ENCODE measurements around the gene ANKMY1. TPM values are rescaled to one million over a fixed set of nuclear protein-coding genes. Genes with fewer than 3 reads are reported as not detected.

Gene ANKMY1
- total RNA-seq, 1 donor from 2014 or later, result 28.5 TPM

DNA sequence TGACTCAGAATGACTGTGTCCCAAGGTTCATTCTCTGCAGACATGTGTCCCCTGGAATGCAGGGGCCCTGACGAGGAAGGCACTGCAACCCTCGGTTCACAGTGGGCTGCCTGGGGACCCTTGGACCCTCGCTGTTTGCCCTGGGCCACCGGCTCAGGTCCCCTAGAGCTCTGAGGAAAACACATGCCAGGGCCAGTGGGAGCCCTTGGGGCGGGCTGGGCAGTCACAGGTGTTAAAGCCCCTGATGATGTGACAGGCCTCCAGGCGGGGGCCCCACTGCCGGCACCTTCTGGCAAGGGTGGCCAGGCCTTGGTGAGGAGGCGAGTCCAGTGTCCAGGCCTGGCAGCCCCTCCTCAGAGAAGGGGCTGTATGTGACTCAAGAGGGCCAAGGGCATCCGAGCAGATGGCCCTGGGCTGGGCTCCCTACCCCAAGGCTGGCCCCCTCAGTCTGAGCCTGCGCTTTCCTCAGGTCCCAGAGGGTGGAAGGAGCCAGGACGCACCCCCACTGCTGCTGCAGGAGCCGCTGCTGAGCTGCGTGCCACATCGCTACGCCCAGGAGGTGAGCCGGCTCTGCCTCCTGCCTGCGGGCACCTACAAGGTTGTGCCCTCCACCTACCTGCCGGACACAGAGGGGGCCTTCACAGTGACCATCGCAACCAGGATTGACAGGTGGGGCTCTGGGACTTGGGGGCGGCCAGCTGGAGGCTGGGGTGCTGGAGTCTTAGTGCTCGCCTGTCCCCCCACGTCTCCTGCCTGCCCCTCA, 39.8 kb upstream of the ANKMY1 start:
- no peaks in the 10 kb centered on the region for H3K27me3 Mint-ChIP-seq (ENCODE audit: unreplicated experiment)
- H3K4me3 Mint-ChIP-seq (ENCODE audit: unreplicated experiment), result no peak overlapping the region
- DNase-seq (ENCODE audit: extremely low spot score, unreplicated experiment), result no peak
- TF ChIP-seq, protein P1, sequence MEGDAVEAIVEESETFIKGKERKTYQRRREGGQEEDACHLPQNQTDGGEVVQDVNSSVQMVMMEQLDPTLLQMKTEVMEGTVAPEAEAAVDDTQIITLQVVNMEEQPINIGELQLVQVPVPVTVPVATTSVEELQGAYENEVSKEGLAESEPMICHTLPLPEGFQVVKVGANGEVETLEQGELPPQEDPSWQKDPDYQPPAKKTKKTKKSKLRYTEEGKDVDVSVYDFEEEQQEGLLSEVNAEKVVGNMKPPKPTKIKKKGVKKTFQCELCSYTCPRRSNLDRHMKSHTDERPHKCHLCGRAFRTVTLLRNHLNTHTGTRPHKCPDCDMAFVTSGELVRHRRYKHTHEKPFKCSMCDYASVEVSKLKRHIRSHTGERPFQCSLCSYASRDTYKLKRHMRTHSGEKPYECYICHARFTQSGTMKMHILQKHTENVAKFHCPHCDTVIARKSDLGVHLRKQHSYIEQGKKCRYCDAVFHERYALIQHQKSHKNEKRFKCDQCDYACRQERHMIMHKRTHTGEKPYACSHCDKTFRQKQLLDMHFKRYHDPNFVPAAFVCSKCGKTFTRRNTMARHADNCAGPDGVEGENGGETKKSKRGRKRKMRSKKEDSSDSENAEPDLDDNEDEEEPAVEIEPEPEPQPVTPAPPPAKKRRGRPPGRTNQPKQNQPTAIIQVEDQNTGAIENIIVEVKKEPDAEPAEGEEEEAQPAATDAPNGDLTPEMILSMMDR (IDR thresholded peaks at IDR 0.05), result no peak
- no peaks in the 10 kb centered on the region for H3K36me3 Mint-ChIP-seq (ENCODE audit: unreplicated experiment)
- H3K27ac Mint-ChIP-seq (ENCODE audit: unreplicated experiment), result no peak overlapping the region
- H3K4me1 Mint-ChIP-seq (ENCODE audit: unreplicated experiment), result no peaks in the 10 kb centered on the region
- no peaks in the 10 kb centered on the region for H3K9me3 Mint-ChIP-seq (ENCODE audit: unreplicated experiment)

DNA sequence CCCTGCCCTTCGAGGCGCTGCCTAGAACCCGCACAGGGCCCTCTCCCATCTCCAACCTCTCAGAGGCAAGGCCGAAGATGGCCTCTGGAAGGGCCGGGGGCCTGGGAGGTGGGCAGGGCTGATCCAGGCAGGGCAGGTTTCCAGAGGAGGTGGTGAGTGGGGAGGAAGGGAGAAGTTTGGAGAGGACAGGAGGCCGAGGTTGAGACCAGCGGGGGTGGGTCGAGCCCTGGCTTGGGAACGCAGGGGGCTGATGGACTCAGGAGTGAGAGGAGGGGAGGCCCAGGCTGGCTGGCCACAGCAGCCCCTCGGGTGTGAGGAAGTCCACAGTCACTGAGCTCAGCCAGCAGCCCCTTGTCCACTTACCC, 39.2 kb upstream of the ANKMY1 start:
- DNase-seq (ENCODE audit: extremely low spot score, unreplicated experiment), result no peak
- H3K27ac Mint-ChIP-seq (ENCODE audit: unreplicated experiment), result no peak overlapping the region

DNA sequence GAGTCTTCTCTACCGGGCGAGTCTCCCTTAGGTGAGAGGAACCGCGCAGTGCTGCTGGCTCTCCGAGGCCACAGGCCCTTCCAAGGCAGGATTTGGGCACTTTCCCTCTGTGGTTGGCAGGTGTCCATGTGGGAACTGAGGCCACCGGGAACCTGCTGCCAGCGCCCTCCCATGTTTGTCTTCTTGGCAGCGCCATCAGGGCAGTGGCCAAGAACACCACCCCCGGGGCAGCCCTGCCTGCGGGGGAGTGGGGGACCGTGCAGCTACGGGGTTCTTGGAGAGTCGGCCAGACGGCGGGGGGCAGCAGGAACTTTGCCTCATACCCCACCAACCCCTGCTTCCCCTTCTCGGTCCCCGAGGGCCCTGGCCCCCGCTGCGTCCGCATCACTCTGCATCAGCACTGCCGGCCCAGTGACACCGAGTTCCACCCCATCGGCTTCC, 38.7 kb upstream of the ANKMY1 start:
- no peak overlapping the region for H3K27ac Mint-ChIP-seq (ENCODE audit: unreplicated experiment)
- TF ChIP-seq, protein P1 (IDR thresholded peaks at IDR 0.05), result no peak
- H3K27me3 Mint-ChIP-seq (ENCODE audit: unreplicated experiment), result no peaks in the 10 kb centered on the region
- no peak for DNase-seq (ENCODE audit: extremely low spot score, unreplicated experiment)
- no peaks in the 10 kb centered on the region for H3K4me1 Mint-ChIP-seq (ENCODE audit: unreplicated experiment)
- no peaks in the 10 kb centered on the region for H3K9me3 Mint-ChIP-seq (ENCODE audit: unreplicated experiment)
- no peak overlapping the region for H3K4me3 Mint-ChIP-seq (ENCODE audit: unreplicated experiment)
- no peaks in the 10 kb centered on the region for H3K36me3 Mint-ChIP-seq (ENCODE audit: unreplicated experiment)

More for the DNA sequence above, 39.2 kb upstream of the ANKMY1 start:
- TF ChIP-seq, protein P1 (IDR thresholded peaks at IDR 0.05), result no peak
- no peaks in the 10 kb centered on the region for H3K27me3 Mint-ChIP-seq (ENCODE audit: unreplicated experiment)
- H3K36me3 Mint-ChIP-seq (ENCODE audit: unreplicated experiment), result no peaks in the 10 kb centered on the region
- no peaks in the 10 kb centered on the region for H3K4me1 Mint-ChIP-seq (ENCODE audit: unreplicated experiment)
- H3K9me3 Mint-ChIP-seq (ENCODE audit: unreplicated experiment), result no peaks in the 10 kb centered on the region
- no peak overlapping the region for H3K4me3 Mint-ChIP-seq (ENCODE audit: unreplicated experiment)

DNA sequence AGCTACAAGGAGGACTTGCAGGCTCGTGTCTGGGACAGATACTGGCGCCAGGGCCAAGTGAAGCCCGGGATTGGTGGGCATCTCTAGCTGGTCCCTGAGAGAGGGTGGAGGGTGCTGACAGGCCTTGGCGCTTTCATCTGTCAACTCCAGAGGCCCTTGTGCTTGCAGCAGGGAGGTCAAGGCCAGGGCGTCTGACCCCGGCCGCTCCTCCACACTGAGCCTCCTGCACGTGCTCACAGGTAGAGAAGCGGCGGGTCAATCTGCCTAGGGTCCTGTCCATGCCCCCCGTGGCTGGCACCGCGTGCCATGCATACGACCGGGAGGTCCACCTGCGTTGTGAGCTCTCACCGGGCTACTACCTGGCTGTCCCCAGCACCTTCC, 38.3 kb upstream of the ANKMY1 start:
- H3K9me3 Mint-ChIP-seq (ENCODE audit: unreplicated experiment), result no peaks in the 10 kb centered on the region
- H3K4me1 Mint-ChIP-seq (ENCODE audit: unreplicated experiment), result no peaks in the 10 kb centered on the region
- no peak overlapping the region for H3K27ac Mint-ChIP-seq (ENCODE audit: unreplicated experiment)
- H3K27me3 Mint-ChIP-seq (ENCODE audit: unreplicated experiment), result no peaks in the 10 kb centered on the region
- H3K36me3 Mint-ChIP-seq (ENCODE audit: unreplicated experiment), result no peaks in the 10 kb centered on the region
- H3K4me3 Mint-ChIP-seq (ENCODE audit: unreplicated experiment), result no peak overlapping the region
- TF ChIP-seq, protein P1 (IDR thresholded peaks at IDR 0.05), result no peak
- DNase-seq (ENCODE audit: extremely low spot score, unreplicated experiment), result no peak

DNA sequence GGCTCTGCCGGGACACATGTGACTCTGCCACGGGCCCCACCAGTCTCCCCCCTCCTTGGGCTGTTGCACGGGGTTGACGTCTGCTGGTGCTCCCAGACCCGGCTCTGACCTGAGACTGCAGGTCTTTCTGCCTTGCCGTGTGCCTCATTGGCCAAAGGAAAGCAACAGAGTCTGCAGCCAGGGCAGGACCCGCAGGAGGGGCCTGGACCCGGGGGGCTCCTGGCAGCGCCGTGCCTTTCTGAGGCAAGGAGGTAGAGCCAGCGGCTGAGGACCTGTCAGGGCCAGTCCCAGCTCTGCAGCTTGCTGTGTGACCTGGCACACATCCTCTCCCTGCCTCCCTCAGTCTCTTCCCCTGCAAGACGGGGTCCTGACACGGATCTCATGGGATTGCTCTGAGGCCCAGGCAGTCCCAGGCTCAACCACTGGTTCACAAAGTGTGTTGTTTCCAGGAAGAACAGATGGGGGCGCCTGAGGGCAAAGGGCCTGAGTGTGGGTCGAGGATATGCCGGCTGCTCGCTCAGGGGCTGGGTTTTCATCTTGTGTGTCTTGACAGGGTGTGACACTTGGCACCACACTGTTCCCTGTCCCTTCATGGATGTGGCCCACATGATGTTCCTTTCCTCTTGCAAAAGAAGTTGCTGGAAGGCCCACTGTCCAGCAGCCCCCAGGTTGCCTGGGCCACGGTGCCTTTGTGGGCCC, 37.7 kb upstream of the ANKMY1 start:
- Mint-ChIP-seq H3K9me3 (ENCODE audit: unreplicated experiment) (no peaks in the 10 kb centered on the region), H3K27me3 (ENCODE audit: unreplicated experiment) (no peaks in the 10 kb centered on the region), H3K4me1 (ENCODE audit: unreplicated experiment) (no peaks in the 10 kb centered on the region), H3K27ac (ENCODE audit: unreplicated experiment) (no peak overlapping the region), H3K36me3 (ENCODE audit: unreplicated experiment) (no peaks in the 10 kb centered on the region), H3K4me3 (ENCODE audit: unreplicated experiment) (no peak overlapping the region)
- DNase-seq (ENCODE audit: extremely low spot score, unreplicated experiment), result no peak
- TF ChIP-seq, protein P1 (IDR thresholded peaks at IDR 0.05), result no peak

All from osteocyte (in vitro differentiated cells).